ENCODE measurements around the gene CEP164. TPM values are rescaled to one million over a fixed set of nuclear protein-coding genes. Genes with fewer than 3 reads are reported as not detected.

Gene CEP164
- total and polyA plus RNA-seq, 10 of the 15 experiments (the other 5 are each of a cell fraction or from before 2014, with no cell fraction given), result 4.2 to 31.2 (median 20.2) TPM

GRCh38 chr11:117299351-117300282 lies 28.0 kb upstream of the CEP164 start (continued):
- TF ChIP-seq, protein P1, sequence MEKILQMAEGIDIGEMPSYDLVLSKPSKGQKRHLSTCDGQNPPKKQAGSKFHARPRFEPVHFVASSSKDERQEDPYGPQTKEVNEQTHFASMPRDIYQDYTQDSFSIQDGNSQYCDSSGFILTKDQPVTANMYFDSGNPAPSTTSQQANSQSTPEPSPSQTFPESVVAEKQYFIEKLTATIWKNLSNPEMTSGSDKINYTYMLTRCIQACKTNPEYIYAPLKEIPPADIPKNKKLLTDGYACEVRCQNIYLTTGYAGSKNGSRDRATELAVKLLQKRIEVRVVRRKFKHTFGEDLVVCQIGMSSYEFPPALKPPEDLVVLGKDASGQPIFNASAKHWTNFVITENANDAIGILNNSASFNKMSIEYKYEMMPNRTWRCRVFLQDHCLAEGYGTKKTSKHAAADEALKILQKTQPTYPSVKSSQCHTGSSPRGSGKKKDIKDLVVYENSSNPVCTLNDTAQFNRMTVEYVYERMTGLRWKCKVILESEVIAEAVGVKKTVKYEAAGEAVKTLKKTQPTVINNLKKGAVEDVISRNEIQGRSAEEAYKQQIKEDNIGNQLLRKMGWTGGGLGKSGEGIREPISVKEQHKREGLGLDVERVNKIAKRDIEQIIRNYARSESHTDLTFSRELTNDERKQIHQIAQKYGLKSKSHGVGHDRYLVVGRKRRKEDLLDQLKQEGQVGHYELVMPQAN (conservative IDR thresholded peaks at IDR 0.05), result no peak
- TF ChIP-seq SUZ12 (IDR thresholded peaks at IDR 0.05; ENCODE audit: unreplicated experiment), result no peak
- no peak for TF ChIP-seq GATAD2B (conservative IDR thresholded peaks at IDR 0.05; ENCODE audit: low read depth)
- no peak for TF ChIP-seq JUNB (IDR thresholded peaks at IDR 0.05)
- no peak for TF ChIP-seq PRDM15 (CRISPR knock-in tag; IDR thresholded peaks at IDR 0.05)
- TF ChIP-seq, protein P2, sequence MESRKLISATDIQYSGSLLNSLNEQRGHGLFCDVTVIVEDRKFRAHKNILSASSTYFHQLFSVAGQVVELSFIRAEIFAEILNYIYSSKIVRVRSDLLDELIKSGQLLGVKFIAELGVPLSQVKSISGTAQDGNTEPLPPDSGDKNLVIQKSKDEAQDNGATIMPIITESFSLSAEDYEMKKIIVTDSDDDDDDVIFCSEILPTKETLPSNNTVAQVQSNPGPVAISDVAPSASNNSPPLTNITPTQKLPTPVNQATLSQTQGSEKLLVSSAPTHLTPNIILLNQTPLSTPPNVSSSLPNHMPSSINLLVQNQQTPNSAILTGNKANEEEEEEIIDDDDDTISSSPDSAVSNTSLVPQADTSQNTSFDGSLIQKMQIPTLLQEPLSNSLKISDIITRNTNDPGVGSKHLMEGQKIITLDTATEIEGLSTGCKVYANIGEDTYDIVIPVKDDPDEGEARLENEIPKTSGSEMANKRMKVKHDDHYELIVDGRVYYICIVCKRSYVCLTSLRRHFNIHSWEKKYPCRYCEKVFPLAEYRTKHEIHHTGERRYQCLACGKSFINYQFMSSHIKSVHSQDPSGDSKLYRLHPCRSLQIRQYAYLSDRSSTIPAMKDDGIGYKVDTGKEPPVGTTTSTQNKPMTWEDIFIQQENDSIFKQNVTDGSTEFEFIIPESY (IDR thresholded peaks at IDR 0.05), result no peak
- TF ChIP-seq EZH2 (IDR thresholded peaks at IDR 0.05; ENCODE audit: borderline replicate concordance, control insufficient read depth, low read depth, low read length), result no peak
- no peak for TF ChIP-seq NFYA (IDR thresholded peaks at IDR 0.05; ENCODE audit: borderline replicate concordance, low read depth, low read length)
- TF ChIP-seq ASH2L (IDR thresholded peaks at IDR 0.05; ENCODE audit: borderline replicate concordance, low read depth), result no peak

Data from GM12878 (cell line).